B cell (primary cell): ENCODE results near the gene FGD1.

Source experiments
- CTCF ChIP-seq: fragments of 200-600 bp; IDR thresholded peaks from one replicate; pipeline ENCODE4 v1.8.0; 2022; ENCODE audit warnings: antibody characterized with exemption, mild to moderate bottlenecking
- EZH2 ChIP-seq: IDR thresholded peaks from 2 replicates; pipeline ENCODE4 v1.6.1; 2012; ENCODE audit warnings: borderline replicate concordance, low read depth, mild to moderate bottlenecking, moderate library complexity, low read length; ENCODE audit not compliant: insufficient read depth, poor library complexity, severe bottlenecking

- TF ChIP-seq CTCF (no peak), EZH2 (no peak)
Measured at GRCh38 chrX:54435121-54435520, 60.9 kb downstream of the FGD1 start.
